NCI-H2029 (cell line): ENCODE results near the gene RTN3.
A peak's percentile ranks its signal among the peaks of the same experiment; 100 is the strongest.

ENCODE experiments used
- DNase-seq: peaks from one replicate; lab custom pipeline; 2025; lab: John Stamatoyannopoulos, UW

Gene RTN3

GRCh38 chr11:63745304-63746170 is 64.2 kb downstream of the RTN3 start:
- DNase-seq = no peak

- no peak for DNase-seq
Measured at GRCh38 chr11:63747011-63747410, 65.7 kb downstream of the RTN3 start.

- no peak for DNase-seq
Measured at GRCh38 chr11:63749624-63750023, 68.3 kb downstream of the RTN3 start.

DNA sequence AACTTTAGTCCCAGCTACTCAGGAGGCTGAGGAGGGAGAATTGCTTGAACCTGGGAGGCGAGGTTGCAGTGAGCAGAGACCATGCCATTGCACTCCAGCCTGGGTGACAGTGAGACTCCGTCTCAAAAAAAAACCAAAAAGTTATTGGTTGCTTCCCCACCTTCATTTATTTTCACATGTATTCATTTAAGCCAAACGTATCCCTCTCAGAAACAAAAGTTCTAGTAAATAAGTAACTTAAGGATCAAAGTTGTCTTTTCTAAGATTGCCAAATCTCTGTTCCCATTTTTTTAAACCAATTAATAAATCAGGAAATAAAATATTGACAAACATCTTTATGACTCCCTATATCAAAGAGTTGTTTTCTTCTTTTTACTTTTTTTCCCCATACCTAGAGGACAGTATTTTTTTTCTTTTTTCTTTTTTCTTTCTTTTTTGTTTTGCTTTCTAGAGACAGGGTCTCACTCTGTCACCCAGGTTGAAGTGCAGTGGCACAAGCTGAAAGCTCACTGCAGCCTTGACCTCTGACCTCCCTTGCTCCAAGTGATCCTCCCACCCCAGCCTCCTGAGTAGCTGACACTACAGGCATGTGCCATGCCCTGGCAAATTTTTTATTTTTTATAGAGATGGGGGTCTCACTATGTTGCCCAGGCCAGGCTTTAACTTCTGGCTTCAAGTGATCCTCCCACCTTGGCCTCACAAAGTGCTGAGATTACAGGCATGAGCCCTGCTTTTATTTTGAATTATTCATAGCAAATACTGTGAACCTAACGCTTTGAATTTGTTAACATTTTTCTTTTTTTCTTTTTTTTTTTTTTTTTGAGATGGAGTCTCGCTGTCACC is 75.8 kb downstream of the RTN3 start:
- DNase-seq = no peak

GRCh38 chr11:63760487-63761079 is 79.3 kb downstream of the RTN3 start:
- DNase-seq = no peak

DNA sequence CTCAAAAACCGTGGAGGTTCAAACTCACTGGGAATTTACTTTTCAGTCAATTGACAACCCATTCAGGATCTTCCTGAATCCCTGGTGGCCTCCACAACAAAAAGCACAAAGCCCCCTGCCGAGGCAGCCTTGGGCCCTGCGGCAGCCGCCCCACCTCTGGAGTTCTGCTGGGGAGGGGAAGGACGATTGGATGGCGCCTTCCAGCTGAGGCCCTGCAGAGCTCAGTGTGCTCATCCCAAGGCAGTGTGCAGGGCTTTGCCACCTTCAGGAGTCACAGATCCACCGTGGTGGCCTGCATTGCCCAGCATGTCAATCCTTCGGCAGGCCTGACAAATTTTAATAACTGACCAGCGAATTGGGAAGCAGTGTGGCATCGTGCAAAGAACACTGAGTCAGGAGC is 79.9 kb downstream of the RTN3 start:
- no peak for DNase-seq

DNA sequence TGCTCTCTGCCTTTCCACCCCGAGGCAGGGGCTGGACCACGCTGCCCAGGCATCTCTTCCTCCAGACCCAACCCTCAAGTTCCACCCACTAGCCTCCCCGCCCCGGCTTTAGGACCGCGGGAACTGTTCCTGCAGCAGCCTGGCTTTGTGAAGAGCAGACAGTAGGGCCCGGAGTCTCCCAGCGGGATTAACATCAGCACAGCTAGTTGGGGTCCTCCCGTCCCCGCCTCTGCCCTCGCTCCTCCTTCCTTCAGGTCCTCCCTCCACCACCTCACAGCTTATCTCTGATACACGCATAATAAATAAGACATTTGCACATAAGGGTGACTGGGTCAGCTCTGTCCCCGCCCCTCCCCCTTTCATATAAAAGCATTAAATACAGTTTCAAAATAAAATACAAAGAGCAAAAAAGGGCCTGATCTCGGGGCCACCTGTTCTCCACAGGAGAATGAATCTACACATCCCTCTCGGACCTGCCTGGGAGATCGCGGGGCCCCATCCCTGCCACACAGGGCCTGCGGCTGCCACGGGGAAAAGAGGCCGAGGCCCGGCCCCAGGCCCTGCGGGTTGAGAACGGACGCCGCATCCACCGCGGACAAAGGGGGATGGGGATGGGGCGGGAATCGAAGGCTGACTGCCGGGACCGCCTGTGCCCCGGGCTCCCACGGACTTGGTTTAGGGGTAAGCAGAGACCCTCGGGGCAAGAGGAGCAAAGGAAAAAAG is 80.8 kb downstream of the RTN3 start:
- DNase-seq = no peak

DNA sequence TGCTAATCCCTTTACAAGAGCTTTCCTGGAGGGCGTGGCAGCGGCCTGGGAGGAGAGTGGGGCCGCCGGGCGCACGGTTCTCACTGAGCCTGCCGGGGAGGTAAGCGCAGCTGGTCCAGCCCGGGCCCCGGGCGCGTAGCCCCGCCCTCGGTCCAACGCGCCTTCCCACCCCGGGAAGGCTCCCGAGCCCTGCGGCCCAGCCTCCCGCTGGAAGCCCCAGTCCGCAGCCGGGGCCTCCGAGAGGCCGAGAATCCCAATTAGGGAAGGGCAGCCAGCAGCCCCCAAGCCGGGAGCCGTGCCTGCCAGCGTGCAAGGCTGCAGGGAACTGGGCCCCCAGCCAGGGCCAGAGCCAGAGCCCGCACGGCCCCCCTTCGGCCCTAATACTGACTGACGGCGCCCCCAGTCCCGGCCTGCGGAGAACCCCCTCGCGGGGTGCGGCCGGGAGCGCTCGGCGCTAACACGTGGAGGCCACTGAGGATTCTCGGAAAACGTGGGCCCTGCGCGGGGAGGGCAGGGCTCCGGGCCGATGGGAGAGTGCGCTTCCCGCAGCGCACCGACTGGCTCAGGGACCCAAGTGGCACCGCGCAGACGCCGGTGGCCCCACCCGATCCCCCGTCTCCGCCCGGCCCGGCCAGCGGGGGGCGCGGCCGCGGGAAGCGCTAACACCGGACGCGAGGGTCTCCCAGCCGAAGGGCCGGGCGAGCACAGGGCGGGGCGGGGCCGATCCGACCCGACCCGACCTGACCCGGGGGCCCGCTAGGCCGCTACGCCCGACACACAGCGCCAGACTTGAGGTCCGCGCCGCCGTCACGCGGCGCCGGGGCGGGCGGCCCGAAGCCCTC is 81.6 kb downstream of the RTN3 start:
- DNase-seq = peak; percentile 16

DNA sequence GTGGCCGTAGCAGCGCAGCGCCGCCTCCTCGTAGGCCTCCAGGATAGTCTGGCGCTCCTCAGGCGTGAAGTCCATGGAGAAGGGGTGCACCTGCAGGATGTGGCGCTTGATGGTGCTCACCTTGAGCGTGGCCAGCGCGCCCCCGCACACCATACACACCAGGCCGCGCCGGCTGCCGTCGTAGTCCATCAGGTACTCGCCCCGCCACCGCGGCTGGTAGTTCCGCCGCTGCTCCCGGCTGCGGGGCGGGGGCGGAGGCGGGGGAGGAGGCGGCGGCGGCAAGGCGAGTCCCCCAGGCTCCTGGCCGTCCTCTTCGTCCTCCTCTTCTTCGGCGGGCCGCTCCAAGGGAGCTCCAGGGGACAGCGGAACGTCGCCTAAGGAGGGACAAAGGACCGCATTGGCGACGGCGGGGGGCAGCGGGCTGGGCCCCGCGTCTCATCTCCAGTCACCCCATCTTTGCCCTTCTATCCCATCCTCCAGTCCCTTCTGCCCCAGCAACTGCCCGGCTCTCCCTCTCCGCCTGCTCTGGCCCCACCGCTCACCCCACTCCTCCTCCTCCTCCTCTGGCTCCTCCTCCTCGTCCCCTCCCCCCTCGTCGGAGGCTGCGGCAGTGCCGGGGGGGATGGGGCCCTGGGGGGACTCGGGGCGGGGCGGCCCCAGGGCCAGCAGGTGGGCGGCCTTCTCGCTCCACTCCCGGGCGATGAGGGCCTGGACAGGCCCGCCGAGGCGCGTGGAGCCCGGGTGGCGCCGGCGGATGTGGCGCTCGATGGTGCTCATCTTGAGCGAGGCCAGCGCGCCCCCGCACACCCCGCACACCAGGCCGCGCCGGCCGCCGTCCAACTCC is 82.4 kb downstream of the RTN3 start:
- DNase-seq = no peak

- no peak for DNase-seq
Measured at GRCh38 chr11:63764340-63764678, 83.0 kb downstream of the RTN3 start.

DNA sequence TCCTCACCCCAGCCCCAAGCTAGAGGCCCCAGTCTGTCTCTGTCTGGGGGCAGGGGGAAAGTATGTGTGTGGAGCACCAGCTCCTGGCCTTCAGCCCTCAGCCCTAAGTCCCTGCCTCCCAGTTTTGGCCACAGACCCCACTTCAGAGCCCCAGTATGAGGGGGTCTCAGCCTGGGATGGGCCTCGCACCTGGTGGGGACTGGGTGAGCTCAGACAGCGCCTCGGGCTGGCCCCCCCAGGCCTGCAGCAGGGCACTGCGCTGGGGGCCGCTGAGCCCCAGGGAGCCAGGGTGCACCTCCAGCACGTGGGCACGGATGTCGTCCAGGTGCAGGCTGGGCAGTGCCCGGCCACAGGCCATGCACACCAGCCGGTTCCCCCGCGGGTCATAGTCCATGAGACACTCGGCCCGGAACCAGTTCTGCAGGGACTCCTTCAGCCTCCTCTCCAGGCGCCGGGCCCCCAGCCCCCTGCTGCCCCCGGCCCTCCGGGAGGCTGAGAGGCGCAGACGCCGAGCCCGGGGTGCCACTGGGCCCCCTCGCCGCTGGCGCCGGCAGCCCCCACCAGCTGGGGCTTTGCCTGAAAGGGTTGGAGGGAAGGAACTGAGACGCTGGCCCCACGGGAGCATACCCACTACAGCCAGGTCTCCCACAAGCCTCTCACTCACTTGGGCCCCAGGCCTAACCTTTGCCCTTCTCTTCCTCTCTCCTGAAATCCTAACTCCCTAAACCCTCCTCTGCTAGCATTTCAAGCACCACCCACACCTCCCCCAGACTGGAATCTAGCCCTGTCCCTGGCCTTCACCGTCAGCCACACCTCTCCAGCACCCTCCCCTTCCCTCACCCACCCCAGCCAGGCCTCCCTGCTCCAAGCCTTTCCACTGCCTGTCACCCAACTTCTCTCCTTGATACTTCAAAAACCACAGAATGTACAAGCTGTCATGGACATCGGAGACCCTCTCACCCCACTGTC is 83.7 kb downstream of the RTN3 start:
- DNase-seq = no peak

DNA sequence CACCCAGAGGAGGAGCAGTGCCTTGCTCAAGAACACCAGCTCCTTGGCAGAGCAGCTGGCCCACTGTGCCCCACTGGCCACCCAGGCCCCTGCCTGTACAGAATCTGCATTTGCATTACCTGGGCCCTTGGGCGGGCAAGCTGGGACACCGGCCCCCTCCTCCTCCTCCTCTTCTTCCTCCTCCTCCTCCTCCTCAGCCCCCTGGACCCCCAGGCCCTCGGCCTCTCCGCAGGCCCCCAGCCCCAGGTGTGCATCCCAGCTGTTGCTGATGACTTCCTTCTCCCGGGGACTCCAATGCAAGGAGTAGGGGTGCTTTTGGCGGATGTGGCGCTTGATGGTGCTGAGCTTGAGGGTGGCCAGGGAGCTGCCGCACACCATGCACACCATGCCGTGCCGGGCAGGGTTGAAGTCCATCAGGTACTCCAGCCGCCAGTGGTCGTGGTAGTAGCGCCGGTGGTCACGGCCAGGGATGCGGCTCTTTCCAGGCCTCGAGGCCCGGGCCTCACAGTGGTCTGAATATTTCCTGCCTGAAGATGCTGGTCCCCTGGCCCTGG is 84.5 kb downstream of the RTN3 start:
- DNase-seq = no peak

- DNase-seq = no peak
Measured at GRCh38 chr11:63766531-63767235, 85.4 kb downstream of the RTN3 start.

DNA sequence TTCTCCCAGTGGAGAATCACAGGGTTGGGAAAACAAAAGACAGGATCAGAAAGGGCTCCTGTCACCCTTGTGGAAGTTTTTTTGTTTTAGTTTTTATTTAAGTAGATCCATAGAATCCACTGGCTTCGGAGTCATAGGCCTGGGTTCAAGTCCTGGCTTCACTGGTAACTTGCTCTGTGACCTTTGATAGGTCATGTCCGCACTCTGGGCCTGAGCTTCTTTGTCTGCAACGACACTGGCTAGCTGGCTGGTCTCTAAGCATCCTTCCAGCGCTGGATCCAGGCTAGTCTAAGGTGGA is 85.9 kb downstream of the RTN3 start:
- no peak for DNase-seq

GRCh38 chr11:63767565-63768236 is 86.4 kb downstream of the RTN3 start:
- DNase-seq = peak; percentile 19

DNA sequence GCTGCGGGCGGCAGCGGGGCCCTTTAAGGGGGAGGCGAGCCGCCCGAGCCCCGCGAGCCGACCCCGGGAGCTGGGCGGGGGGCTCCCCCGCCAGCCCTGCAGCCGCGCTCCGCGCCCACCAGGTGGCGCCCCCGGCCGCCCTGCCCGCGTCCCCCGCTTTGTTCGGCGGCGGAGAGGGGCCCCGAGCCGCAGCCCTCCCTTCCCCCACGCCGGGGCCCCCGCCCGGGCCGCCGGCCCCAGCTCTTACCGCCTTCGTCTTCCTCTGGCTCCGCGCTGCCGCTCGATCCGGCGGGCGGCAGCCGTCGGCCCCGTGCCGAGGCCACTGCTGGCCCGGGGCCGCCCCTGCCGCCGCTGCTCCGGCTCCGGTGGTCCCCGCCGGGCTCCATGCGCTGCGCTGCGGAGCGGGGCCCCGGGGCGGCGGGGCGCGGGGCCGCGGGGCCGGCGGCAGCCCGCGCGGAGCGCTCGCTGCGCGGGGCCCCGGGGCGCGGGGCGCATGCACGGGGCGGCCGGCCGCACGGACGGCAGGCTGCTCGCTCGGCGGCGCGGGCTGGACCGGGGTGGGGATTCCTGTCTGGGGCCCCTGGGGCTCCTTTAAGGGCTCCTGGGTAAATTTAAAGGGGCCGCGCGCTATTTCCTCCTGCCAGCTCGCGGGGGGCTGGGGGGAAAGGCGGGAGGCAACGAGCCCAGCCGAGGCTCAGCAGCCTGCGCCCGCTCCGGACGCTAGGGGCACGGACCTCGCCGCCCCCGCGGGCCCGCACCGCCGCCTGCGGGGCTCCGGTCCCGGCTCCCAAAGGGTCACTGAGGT is 87.1 kb downstream of the RTN3 start, which contains the start of gene ZFTA:
Gene ZFTA, minus strand, starts transcription at position 539 of the 805 bp plus-strand sequence. Its CDS starts 153 bp downstream, at position 386.
- no peak for DNase-seq
